Liver (tissue), 9 donors: ENCODE data around the gene LRRK1. TPM values are rescaled to one million over a fixed set of nuclear protein-coding genes. Genes with fewer than 3 reads are reported as not detected.

ENCODE experiments used
- DNase-seq: peaks from one replicate; pipeline ENCODE4 v3.0.0-alpha.2; 2017; ENCODE audit warnings: low spot score
- H3K27ac ChIP-seq, 2 donors: one replicate each; pipeline ENCODE4 v1.7.0; 2013; ENCODE audit warnings: inconsistent platforms in 2 of 2, low read length in 2 of 2, control low read depth in 1 of 2, low read depth in 1 of 2, mild to moderate bottlenecking in 1 of 2
- H3K27me3 ChIP-seq, 4 donors: one replicate each; pipeline versions ENCODE4 v1.6.1 to v1.7.0; 2013; ENCODE audit warnings: low read length in 3 of 4, inconsistent platforms in 1 of 4, mild to moderate bottlenecking in 1 of 4, moderate library complexity in 1 of 4; ENCODE audit not compliant: control insufficient read depth in 4 of 4, insufficient read depth in 4 of 4
- H3K36me3 ChIP-seq, 4 donors: one replicate each; pipeline versions ENCODE4 v1.6.1 to v1.7.0; 2013; ENCODE audit warnings: low read length in 3 of 4, mild to moderate bottlenecking in 3 of 4, low read depth in 1 of 4, moderate library complexity in 1 of 4; ENCODE audit not compliant: control insufficient read depth in 4 of 4, insufficient read depth in 3 of 4
- H3K4me1 ChIP-seq, 4 donors: one replicate each; pipeline versions ENCODE4 v1.6.1 to v1.7.0; 2013; ENCODE audit warnings: low read length in 3 of 4, mild to moderate bottlenecking in 3 of 4, moderate library complexity in 1 of 4; ENCODE audit not compliant: control insufficient read depth in 4 of 4, insufficient read depth in 4 of 4
- H3K4me3 ChIP-seq, 3 donors: one replicate each; pipeline versions ENCODE4 v1.6.1 to v1.7.0; 2013; ENCODE audit warnings: low read length in 3 of 3, control low read depth in 1 of 3, low read depth in 1 of 3, mild to moderate bottlenecking in 1 of 3
- H3K9ac ChIP-seq, 2 donors: one replicate each; pipeline ENCODE4 v1.7.0; 2013; ENCODE audit warnings: low read length in 2 of 2, mild to moderate bottlenecking in 2 of 2, moderate library complexity in 2 of 2, control low read depth in 1 of 2, low read depth in 1 of 2
- H3K9me3 ChIP-seq, 4 donors: one replicate each; pipeline versions ENCODE4 v1.6.1 to v1.7.0; 2013; ENCODE audit warnings: low read length in 3 of 4; ENCODE audit not compliant: control insufficient read depth in 4 of 4
- EGR1 ChIP-seq, 2 donors: IDR thresholded peaks; 2 replicates each; pipeline ENCODE4 v1.6.1; 2016 to 2018; ENCODE audit warnings: antibody characterized with exemption in 2 of 2, low read depth in 2 of 2
- FOXA1 ChIP-seq: IDR thresholded peaks from 2 replicates; pipeline ENCODE4 v1.6.1; 2016; ENCODE audit warnings: antibody characterized with exemption
- FOXA2 ChIP-seq: IDR thresholded peaks from 2 replicates; pipeline ENCODE4 v1.6.1; 2016; ENCODE audit warnings: antibody characterized with exemption
- GABPA ChIP-seq, 2 donors: IDR thresholded peaks in 1 of 2; conservative IDR thresholded peaks in 1 of 2; 2 replicates each; pipeline ENCODE4 v1.6.1; 2016; ENCODE audit warnings: antibody characterized with exemption in 2 of 2, mild to moderate bottlenecking in 1 of 2, moderate library complexity in 1 of 2
- HNF4A ChIP-seq, 2 donors: conservative IDR thresholded peaks; 2 replicates each; pipeline ENCODE4 v1.6.1; 2016; ENCODE audit warnings: antibody characterized with exemption in 2 of 2, mild to moderate bottlenecking in 2 of 2
- HNF4G ChIP-seq: IDR thresholded peaks from 2 replicates; pipeline ENCODE4 v1.6.1; 2016; ENCODE audit warnings: antibody characterized with exemption
- JUND ChIP-seq, 2 donors: IDR thresholded peaks; 2 replicates each; pipeline ENCODE4 v1.6.1; 2016; ENCODE audit warnings: antibody characterized with exemption in 2 of 2
- NR2F2 ChIP-seq: IDR thresholded peaks from 2 replicates; pipeline ENCODE4 v1.6.1; 2016; ENCODE audit warnings: antibody characterized with exemption
- RAD21 ChIP-seq, 2 donors: IDR thresholded peaks; 2 replicates each; pipeline ENCODE4 v1.6.1; 2016; ENCODE audit warnings: antibody characterized with exemption in 2 of 2, mild to moderate bottlenecking in 2 of 2
- RXRA ChIP-seq, 2 donors: IDR thresholded peaks; 2 replicates each; pipeline ENCODE4 v1.6.1; 2017 to 2018; ENCODE audit warnings: antibody characterized with exemption in 2 of 2, mild to moderate bottlenecking in 1 of 2
- SP1 ChIP-seq: IDR thresholded peaks from 2 replicates; pipeline ENCODE4 v1.6.1; 2018; ENCODE audit warnings: antibody characterized with exemption, mild to moderate bottlenecking
- TAF1 ChIP-seq: conservative IDR thresholded peaks from 2 replicates; pipeline ENCODE4 v1.6.1; 2016; ENCODE audit warnings: antibody characterized with exemption, mild to moderate bottlenecking
- YY1 ChIP-seq: IDR thresholded peaks from 2 replicates; pipeline ENCODE4 v1.6.1; 2016; ENCODE audit warnings: antibody characterized with exemption, mild to moderate bottlenecking
- WGBS: extraction: QIAGEN DNeasy Blood & Tissue Kit; methylation state at CpG from one replicate; pipeline ENCODE4 v1.1.7; 2013; 5-methylcytosine and 5-hydroxymethylcytosine counted together
- polyA plus RNA-seq, 2 donors: library from polyadenylated mRNA; stranded (reverse) in 1 of 2; unstranded in 1 of 2; fragments of 200-250 nt in 1 of 2; fragments of >200 nt in 1 of 2; fragmentation: Nextera tagmentation in 1 of 2; extraction: Ambion mirVana in 1 of 2; gene quantifications; one replicate each; pipeline versions ENCODE4 v1.2.1 to v1.2.3, GENCODE V29; 2013 to 2015
- total RNA-seq, 2 donors: library from RNA; depleted of rRNA; stranded (reverse); fragments of >200 nt; gene quantifications; one replicate each; pipeline ENCODE4 v1.2.3, GENCODE V29; 2014
- TF ChIP-seq, protein P1 (sequence below): IDR thresholded peaks from 2 replicates; pipeline ENCODE4 v1.6.1; 2016; ENCODE audit warnings: antibody characterized with exemption
- TF ChIP-seq, protein P2 (sequence below): IDR thresholded peaks from 2 replicates; pipeline ENCODE4 v1.6.1; 2016; ENCODE audit warnings: antibody characterized with exemption
- TF ChIP-seq, protein P3 (sequence below): fragments of 150-350 bp; IDR thresholded peaks from 2 replicates; pipeline ENCODE4 v1.5.1; 2017; ENCODE audit warnings: improper control_type of control experiment, low read depth, low read length; ENCODE audit not compliant: missing input control
- TF ChIP-seq, protein P4 (sequence below): IDR thresholded peaks from 2 replicates; pipeline ENCODE4 v1.6.1; 2016; ENCODE audit warnings: antibody characterized with exemption, mild to moderate bottlenecking
- TF ChIP-seq, protein P5 (sequence below): IDR thresholded peaks from 2 replicates; pipeline ENCODE4 v1.6.1; 2016; ENCODE audit warnings: antibody characterized with exemption
- donor health status: healthy.
- donor health status: healthy.
- donor health status: healthy.
- donor health status: healthy.
- donor health status: healthy.

The LRRK1 gene
- total and polyA plus RNA-seq, 4 donors: 1.2 to 4.4 (median 2.7) TPM

DNA sequence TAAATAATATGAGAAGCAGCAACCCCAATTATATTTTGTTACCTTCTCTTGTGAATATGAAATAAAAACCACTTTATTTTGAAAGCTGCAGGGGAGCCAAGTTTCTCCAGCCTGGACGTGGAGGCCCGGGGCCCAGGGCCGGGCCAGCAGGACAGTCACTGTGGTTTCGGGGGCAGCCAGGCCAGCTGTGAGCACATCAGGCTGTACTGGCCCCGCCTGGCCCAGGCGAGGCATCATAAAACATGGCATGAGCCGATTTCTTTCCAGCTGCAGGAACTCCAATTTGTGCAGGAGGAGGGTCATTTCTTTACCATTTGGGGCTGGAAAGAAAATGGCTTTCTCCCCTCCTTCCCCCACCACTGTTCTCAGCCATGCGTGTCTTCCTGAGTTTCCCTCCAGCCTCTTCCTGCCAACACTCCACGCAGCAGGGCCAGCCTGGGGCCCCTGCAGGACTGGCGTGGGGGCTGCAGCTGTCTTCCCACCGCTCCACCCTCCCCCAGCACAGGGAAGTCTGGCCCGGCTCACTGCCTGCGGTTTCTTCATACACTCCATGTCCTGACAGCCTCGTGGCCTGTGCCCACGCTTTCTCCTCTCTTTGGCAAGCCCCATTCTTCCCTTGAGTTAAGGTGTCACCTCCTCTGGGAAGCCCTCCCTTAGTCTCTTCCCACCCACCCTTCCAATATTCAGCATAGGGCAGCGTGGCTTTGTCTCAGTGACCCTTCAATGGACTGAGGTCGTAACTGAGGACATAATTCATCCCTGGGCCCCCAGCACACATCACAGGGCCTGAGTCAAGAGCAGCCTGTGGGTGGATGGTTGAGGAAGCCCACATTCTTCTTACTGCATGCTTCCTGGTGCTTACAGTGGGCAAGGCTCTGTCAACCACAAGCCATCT lies 196.9 kb downstream of the LRRK1 start:
- TF ChIP-seq JUND (IDR thresholded peaks at IDR 0.05) (no peak), RXRA (IDR thresholded peaks at IDR 0.05) (no peak), NR2F2 (no peak), SP1 (no peak), TAF1 (no peak), RAD21 (IDR thresholded peaks at IDR 0.05) (no peak), FOXA1 (no peak)
- TF ChIP-seq, protein P1, sequence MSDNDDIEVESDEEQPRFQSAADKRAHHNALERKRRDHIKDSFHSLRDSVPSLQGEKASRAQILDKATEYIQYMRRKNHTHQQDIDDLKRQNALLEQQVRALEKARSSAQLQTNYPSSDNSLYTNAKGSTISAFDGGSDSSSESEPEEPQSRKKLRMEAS: no peak
- TF ChIP-seq, protein P2, sequence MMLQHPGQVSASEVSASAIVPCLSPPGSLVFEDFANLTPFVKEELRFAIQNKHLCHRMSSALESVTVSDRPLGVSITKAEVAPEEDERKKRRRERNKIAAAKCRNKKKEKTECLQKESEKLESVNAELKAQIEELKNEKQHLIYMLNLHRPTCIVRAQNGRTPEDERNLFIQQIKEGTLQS: no peak
- DNase-seq: no peak
- Histone ChIP-seq H3K27ac (no peak overlapping the region), H3K27me3 (no peaks in the 10 kb centered on the region), H3K4me3 (no peak overlapping the region), H3K9me3 (no peaks in the 10 kb centered on the region), H3K9ac (no peak overlapping the region), H3K4me1 (no peaks in the 10 kb centered on the region), H3K36me3 (no peaks in the 10 kb centered on the region)
- WGBS: 80% methylated on average over 17 of the region's 17 CpGs

DNA sequence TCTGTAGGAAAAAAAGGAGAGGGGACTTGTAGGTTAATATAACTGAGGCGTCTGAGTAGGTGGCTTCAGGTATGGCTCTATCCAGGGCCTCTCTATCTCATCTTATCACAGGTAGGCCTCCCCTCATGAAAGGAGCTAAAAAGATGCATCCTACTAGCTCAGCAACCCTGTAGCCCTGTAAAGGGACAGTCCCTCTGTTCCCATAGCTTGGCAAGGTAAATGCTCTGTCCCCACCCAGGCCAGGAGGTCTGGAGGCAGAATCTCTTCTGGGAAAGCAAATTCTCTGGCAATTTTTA lies 197.5 kb downstream of the LRRK1 start:
- H3K9ac ChIP-seq: no peak overlapping the region
- 93% methylated on average over 1 of the region's 1 CpG for WGBS
- no peak overlapping the region for H3K27ac ChIP-seq
- DNase-seq: no peak
- no peaks in the 10 kb centered on the region for H3K36me3 ChIP-seq
- H3K4me3 ChIP-seq: no peak overlapping the region
- TF ChIP-seq EGR1 (IDR thresholded peaks at IDR 0.05; ENCODE audit: low read depth in 2 of 2) (no peak), FOXA2 (no peak), GABPA (IDR thresholded peaks at IDR 0.05 in 1 of 2, conservative IDR thresholded peaks at IDR 0.05 in 1 of 2) (no peak), RAD21 (IDR thresholded peaks at IDR 0.05) (no peak), TAF1 (no peak), YY1 (no peak), NR2F2 (no peak), RXRA (IDR thresholded peaks at IDR 0.05) (no peak), FOXA1 (no peak), SP1 (no peak), HNF4G (no peak), JUND (IDR thresholded peaks at IDR 0.05) (no peak), HNF4A (conservative IDR thresholded peaks at IDR 0.05) (no peak)
- TF ChIP-seq, protein P3, sequence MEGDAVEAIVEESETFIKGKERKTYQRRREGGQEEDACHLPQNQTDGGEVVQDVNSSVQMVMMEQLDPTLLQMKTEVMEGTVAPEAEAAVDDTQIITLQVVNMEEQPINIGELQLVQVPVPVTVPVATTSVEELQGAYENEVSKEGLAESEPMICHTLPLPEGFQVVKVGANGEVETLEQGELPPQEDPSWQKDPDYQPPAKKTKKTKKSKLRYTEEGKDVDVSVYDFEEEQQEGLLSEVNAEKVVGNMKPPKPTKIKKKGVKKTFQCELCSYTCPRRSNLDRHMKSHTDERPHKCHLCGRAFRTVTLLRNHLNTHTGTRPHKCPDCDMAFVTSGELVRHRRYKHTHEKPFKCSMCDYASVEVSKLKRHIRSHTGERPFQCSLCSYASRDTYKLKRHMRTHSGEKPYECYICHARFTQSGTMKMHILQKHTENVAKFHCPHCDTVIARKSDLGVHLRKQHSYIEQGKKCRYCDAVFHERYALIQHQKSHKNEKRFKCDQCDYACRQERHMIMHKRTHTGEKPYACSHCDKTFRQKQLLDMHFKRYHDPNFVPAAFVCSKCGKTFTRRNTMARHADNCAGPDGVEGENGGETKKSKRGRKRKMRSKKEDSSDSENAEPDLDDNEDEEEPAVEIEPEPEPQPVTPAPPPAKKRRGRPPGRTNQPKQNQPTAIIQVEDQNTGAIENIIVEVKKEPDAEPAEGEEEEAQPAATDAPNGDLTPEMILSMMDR: no peak
- TF ChIP-seq, protein P2: no peak
- TF ChIP-seq, protein P1: no peak
- TF ChIP-seq, protein P4, sequence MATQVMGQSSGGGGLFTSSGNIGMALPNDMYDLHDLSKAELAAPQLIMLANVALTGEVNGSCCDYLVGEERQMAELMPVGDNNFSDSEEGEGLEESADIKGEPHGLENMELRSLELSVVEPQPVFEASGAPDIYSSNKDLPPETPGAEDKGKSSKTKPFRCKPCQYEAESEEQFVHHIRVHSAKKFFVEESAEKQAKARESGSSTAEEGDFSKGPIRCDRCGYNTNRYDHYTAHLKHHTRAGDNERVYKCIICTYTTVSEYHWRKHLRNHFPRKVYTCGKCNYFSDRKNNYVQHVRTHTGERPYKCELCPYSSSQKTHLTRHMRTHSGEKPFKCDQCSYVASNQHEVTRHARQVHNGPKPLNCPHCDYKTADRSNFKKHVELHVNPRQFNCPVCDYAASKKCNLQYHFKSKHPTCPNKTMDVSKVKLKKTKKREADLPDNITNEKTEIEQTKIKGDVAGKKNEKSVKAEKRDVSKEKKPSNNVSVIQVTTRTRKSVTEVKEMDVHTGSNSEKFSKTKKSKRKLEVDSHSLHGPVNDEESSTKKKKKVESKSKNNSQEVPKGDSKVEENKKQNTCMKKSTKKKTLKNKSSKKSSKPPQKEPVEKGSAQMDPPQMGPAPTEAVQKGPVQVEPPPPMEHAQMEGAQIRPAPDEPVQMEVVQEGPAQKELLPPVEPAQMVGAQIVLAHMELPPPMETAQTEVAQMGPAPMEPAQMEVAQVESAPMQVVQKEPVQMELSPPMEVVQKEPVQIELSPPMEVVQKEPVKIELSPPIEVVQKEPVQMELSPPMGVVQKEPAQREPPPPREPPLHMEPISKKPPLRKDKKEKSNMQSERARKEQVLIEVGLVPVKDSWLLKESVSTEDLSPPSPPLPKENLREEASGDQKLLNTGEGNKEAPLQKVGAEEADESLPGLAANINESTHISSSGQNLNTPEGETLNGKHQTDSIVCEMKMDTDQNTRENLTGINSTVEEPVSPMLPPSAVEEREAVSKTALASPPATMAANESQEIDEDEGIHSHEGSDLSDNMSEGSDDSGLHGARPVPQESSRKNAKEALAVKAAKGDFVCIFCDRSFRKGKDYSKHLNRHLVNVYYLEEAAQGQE: no peak
- TF ChIP-seq, protein P5, sequence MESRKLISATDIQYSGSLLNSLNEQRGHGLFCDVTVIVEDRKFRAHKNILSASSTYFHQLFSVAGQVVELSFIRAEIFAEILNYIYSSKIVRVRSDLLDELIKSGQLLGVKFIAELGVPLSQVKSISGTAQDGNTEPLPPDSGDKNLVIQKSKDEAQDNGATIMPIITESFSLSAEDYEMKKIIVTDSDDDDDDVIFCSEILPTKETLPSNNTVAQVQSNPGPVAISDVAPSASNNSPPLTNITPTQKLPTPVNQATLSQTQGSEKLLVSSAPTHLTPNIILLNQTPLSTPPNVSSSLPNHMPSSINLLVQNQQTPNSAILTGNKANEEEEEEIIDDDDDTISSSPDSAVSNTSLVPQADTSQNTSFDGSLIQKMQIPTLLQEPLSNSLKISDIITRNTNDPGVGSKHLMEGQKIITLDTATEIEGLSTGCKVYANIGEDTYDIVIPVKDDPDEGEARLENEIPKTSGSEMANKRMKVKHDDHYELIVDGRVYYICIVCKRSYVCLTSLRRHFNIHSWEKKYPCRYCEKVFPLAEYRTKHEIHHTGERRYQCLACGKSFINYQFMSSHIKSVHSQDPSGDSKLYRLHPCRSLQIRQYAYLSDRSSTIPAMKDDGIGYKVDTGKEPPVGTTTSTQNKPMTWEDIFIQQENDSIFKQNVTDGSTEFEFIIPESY: no peak
- no peaks in the 10 kb centered on the region for H3K9me3 ChIP-seq
- no peaks in the 10 kb centered on the region for H3K27me3 ChIP-seq
- no peaks in the 10 kb centered on the region for H3K4me1 ChIP-seq
